OCI-LY7 (cell line): ENCODE data around the gene CFAP300. TPM values are rescaled to one million over a fixed set of nuclear protein-coding genes. Genes with fewer than 3 reads are reported as not detected.

ENCODE experiments used
- BruUV-seq: library from RNA; stranded (reverse); fragments of 400-500 nt; replicated peaks from 2 replicates; lab custom pipeline; 2021; lab: Mats Ljungman, UMichigan
- CTCF ChIA-PET: fragments of 300-600 bp; sonication (Branson Sonifier 250); formaldehyde crosslinking; loops from one replicate; lab custom pipeline; 2022; ENCODE audit warnings: antibody characterized with exemption; ENCODE audit not compliant: unreplicated experiment; lab: Charles Lee
- POLR2A ChIA-PET: fragments of 300-600 bp; sonication (Branson Sonifier 250); formaldehyde crosslinking; loops from one replicate; lab custom pipeline; 2022; ENCODE audit warnings: antibody characterized with exemption; lab: Charles Lee
- DNase-seq: peaks from one replicate; pipeline ENCODE4 v3.0.0-alpha.2; 2015; ENCODE audit warnings: low spot score
- H2AFZ ChIP-seq: fragments of 200-600 bp; sonication (generic), shearing (Covaris generic); 2 replicates; pipeline ENCODE4 v1.6.1; 2014; ENCODE audit warnings: mild to moderate bottlenecking, antibody characterized with exemption, low read length, moderate library complexity
- H3K27ac ChIP-seq: fragments of 200-600 bp; sonication (generic); 2 replicates; pipeline ENCODE4 v1.5.1; 2014; ENCODE audit warnings: mixed run types, low read depth, mild to moderate bottlenecking, moderate library complexity, low read length, inconsistent platforms; ENCODE audit not compliant: poor library complexity, severe bottlenecking
- H3K36me3 ChIP-seq: fragments of 200-600 bp; sonication (generic); 2 replicates; pipeline ENCODE4 v1.6.1; 2014; ENCODE audit warnings: mild to moderate bottlenecking, antibody characterized with exemption, low read length, moderate library complexity, mixed read lengths; ENCODE audit not compliant: insufficient read depth
- H3K4me1 ChIP-seq: fragments of 200-600 bp; sonication (generic); 2 replicates; pipeline ENCODE4 v1.5.1; 2014; ENCODE audit warnings: mild to moderate bottlenecking, low read length; ENCODE audit not compliant: insufficient read depth, poor library complexity, severe bottlenecking
- H3K4me2 ChIP-seq: fragments of 200-600 bp; sonication (generic); 2 replicates; pipeline ENCODE4 v1.6.1; 2014; ENCODE audit warnings: mild to moderate bottlenecking, low read length
- H3K4me3 ChIP-seq: fragments of 200-600 bp; sonication (generic); 2 replicates; pipeline ENCODE4 v1.5.1; 2014; ENCODE audit warnings: mild to moderate bottlenecking, low read depth, low read length; ENCODE audit not compliant: poor library complexity, severe bottlenecking
- H3K79me2 ChIP-seq: fragments of 200-600 bp; sonication (generic); 2 replicates; pipeline ENCODE4 v1.6.1; 2016; ENCODE audit warnings: low read depth, mild to moderate bottlenecking, low read length, moderate library complexity, mixed read lengths; ENCODE audit not compliant: insufficient read depth
- H3K9me2 ChIP-seq: fragments of 200-600 bp; sonication (generic); 2 replicates; pipeline ENCODE4 v1.6.1; 2016; ENCODE audit warnings: mild to moderate bottlenecking, low read length, mixed read lengths; ENCODE audit not compliant: insufficient read depth
- H3K9me3 ChIP-seq: fragments of 200-600 bp; sonication (generic); 2 replicates; pipeline ENCODE4 v1.6.1; 2014; ENCODE audit warnings: mild to moderate bottlenecking, mixed run types, low read length, mixed read lengths
- H4K20me1 ChIP-seq: fragments of 200-600 bp; sonication (generic); 2 replicates; pipeline ENCODE4 v1.6.1; 2014; ENCODE audit warnings: mild to moderate bottlenecking, antibody characterized with exemption, low read length, moderate library complexity, mixed read lengths; ENCODE audit not compliant: insufficient read depth
- EZH2phosphoT487 ChIP-seq: fragments of 200-600 bp; sonication (generic); IDR thresholded peaks from 2 replicates; pipeline ENCODE4 v1.6.1; 2018; ENCODE audit warnings: low read depth, borderline replicate concordance, mild to moderate bottlenecking, mixed run types, antibody characterized with exemption, low read length, moderate library complexity, mixed read lengths
- intact Hi-C: fragments of 100-400 bp; cut with micrococcal nuclease; formaldehyde crosslinking; loops from one replicate; pipeline ENCODE4 v1.10.0; 2022; ENCODE audit not compliant: unreplicated experiment
- total RNA-seq, 2 experiments: library from RNA; depleted of rRNA in 1 of 2; stranded (reverse); fragments of >200 nt in 1 of 2; shearing (Covaris generic) in 1 of 2; gene quantifications; 2 replicates each; pipeline ENCODE4 v1.2.3, GENCODE V29; 2014 to 2022
- TF ChIP-seq, protein P1 (sequence below): fragments of 200-600 bp; sonication (generic); conservative IDR thresholded peaks from 2 replicates; pipeline ENCODE4 v1.5.1; 2014; ENCODE audit warnings: mild to moderate bottlenecking, antibody characterized with exemption, low read length, moderate library complexity, mixed read lengths

Gene CFAP300
- total RNA-seq, 2 experiments from 2014 or later, result not detected

- no peak for DNase-seq
- intact Hi-C loops, result no loop called here
- no peak overlapping the region for H3K27ac ChIP-seq
- CTCF ChIA-PET, result no interaction called here
- peak overlapping the region; percentile 67 for H3K4me3 ChIP-seq
- H2AFZ ChIP-seq, result no peak overlapping the region
- H3K4me1 ChIP-seq, result no peaks in the 10 kb centered on the region
- no peaks in the 10 kb centered on the region for H3K36me3 ChIP-seq
- no peaks in the 10 kb centered on the region for H3K9me2 ChIP-seq
- no peaks in the 10 kb centered on the region for H3K79me2 ChIP-seq
- no peaks in the 10 kb centered on the region for H3K9me3 ChIP-seq
- TF ChIP-seq EZH2phosphoT487, result no peak
- TF ChIP-seq, protein P1, sequence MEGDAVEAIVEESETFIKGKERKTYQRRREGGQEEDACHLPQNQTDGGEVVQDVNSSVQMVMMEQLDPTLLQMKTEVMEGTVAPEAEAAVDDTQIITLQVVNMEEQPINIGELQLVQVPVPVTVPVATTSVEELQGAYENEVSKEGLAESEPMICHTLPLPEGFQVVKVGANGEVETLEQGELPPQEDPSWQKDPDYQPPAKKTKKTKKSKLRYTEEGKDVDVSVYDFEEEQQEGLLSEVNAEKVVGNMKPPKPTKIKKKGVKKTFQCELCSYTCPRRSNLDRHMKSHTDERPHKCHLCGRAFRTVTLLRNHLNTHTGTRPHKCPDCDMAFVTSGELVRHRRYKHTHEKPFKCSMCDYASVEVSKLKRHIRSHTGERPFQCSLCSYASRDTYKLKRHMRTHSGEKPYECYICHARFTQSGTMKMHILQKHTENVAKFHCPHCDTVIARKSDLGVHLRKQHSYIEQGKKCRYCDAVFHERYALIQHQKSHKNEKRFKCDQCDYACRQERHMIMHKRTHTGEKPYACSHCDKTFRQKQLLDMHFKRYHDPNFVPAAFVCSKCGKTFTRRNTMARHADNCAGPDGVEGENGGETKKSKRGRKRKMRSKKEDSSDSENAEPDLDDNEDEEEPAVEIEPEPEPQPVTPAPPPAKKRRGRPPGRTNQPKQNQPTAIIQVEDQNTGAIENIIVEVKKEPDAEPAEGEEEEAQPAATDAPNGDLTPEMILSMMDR, result no peak
- peak overlapping the region; percentile 93; the same call in 1 of the 2 replicates for H3K4me2 ChIP-seq
- no peaks in the 10 kb centered on the region for H4K20me1 ChIP-seq
- POLR2A ChIA-PET, result no interaction called here
- no TSS peak for BruUV-seq
Measured at GRCh38 chr11:102111011-102111786, 64.0 kb downstream of the CFAP300 start.

GRCh38 chr11:102111787-102112508, 64.7 kb downstream of the CFAP300 start:
- Histone ChIP-seq H3K4me2 (no peak overlapping the region), H4K20me1 (no peaks in the 10 kb centered on the region), H3K9me2 (no peaks in the 10 kb centered on the region), H3K36me3 (no peaks in the 10 kb centered on the region), H3K4me1 (no peaks in the 10 kb centered on the region), H3K4me3 (no peak overlapping the region), H3K27ac (no peak overlapping the region), H3K79me2 (no peaks in the 10 kb centered on the region), H2AFZ (no peak overlapping the region), H3K9me3 (no peaks in the 10 kb centered on the region)
- ChIA-PET POLR2A (no interaction called here), CTCF (no interaction called here)
- intact Hi-C loops, result no loop called here
- TF ChIP-seq, protein P1, result no peak
- TF ChIP-seq EZH2phosphoT487, result no peak
- no peak for DNase-seq
- no TSS peak for BruUV-seq

DNA sequence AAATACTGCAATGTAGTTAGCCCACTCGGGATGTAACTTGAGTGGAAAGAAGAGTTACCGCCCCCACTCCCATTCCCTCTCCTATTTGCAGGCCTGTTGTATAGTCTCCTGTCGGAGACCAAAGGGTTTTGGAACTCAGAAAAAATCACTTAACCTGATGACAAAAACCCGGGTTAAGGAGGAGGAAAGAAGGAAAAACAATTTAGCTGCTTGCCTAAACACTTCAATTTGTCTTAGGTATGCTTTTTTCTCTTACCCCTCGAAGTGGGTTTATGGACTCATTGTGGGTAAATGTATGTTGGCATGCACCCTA, 65.2 kb downstream of the CFAP300 start:
- H3K79me2 ChIP-seq, result no peaks in the 10 kb centered on the region
- H3K27ac ChIP-seq, result no peak overlapping the region
- H3K9me3 ChIP-seq, result no peaks in the 10 kb centered on the region
- POLR2A ChIA-PET, result no interaction called here
- H3K4me1 ChIP-seq, result no peaks in the 10 kb centered on the region
- no TSS peak for BruUV-seq
- no peaks in the 10 kb centered on the region for H4K20me1 ChIP-seq
- no peak overlapping the region for H3K4me3 ChIP-seq
- intact Hi-C loops, result no loop called here
- no peaks in the 10 kb centered on the region for H3K36me3 ChIP-seq
- H3K4me2 ChIP-seq, result no peak overlapping the region
- TF ChIP-seq EZH2phosphoT487, result no peak
- TF ChIP-seq, protein P1, result no peak
- CTCF ChIA-PET, result no interaction called here
- H3K9me2 ChIP-seq, result no peaks in the 10 kb centered on the region
- no peak overlapping the region for H2AFZ ChIP-seq
- no peak for DNase-seq
